CD4-positive, alpha-beta T cell treated with Interferon gamma for 1 hour (primary cell): Measurements from ENCODE around the gene ZNF101.

ENCODE experiments used
- DNase-seq: peaks from one replicate; pipeline ENCODE4 v3.0.0-alpha.2; 2020

ZNF101 gene

DNA sequence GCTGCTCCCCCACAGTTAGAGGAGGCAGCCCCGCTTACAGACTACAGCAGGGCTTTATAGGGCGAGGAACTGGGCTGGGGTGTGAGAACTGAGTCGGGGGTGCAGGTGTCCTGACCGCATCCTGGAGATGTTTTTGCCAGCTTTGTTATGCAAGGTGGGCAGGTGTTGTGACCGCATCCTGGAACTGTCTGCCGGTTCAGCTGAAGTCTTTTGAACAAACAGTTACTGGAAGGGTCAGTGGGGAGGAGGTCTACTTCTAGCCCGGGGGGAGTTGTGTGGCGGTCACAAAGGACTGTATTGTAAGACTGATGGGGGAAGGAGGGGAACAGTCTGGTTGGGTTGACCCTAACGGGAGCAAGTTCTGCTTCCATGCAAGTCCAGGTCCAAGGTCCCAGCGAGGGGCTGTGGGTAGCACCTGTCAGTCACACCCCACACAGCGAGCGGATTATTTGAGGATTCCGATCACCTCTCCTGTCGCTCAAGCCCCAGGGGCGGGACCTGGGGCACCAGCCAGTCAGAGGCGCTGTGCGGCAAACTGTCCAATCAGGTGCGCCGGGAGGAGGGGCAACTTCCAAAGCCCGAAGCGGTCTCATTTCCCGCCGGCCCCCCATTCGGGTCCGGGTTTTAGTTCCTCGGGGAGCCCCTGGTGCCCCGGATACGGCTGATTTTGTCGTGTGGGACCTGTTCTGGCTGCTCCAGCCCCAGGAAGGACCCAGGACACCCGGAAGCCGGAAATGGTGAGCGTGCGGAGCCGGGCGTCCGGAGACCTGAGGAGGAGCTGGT, at the start of gene ZNF101:
Gene ZNF101 (plus strand): TSS at position 610 of the 783 bp plus-strand sequence. CDS start 125 bp downstream, at position 735.
- peak; percentile 94 for DNase-seq

- no peak for DNase-seq
Observed at GRCh38 chr19:19619181-19619848, 49.3 kb upstream of the ZNF101 start.

DNA sequence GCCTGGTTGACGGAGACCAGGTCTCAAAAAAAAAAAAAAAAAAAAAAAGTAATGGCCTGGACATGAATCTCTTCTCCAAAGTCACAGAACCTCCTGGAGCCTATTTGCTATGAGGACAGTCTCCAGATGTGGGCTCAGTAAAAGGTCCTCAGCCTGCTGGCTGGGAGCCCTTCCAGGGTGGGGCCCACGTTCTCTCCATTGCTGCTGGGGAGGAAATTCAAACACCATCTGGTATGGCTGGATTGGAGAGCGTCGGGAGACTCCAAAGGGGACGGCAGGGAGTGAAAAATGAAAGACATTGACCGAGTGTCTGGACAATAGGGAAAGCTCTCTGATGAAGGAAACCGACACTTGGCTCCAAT, 48.8 kb upstream of the ZNF101 start:
- DNase-seq = no peak

DNA sequence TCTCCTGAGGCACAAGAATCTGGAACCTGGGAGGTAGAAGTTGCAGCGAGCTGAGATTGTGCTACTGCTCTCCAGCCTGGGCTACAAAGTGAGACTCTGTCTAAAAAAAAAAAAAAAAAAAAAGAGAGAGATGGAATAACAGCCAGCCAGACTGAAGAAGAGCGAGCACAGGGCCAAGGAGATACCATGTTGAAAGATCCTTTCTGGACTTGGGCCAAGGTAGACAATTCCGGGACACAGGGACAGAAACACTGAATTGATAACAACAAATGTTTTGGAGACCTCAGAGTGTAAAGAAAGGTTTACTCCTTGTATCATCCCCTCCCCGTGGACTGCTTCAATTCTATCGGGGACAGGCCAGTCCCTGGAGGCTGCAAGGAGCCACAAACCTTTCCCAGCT, 45.3 kb upstream of the ZNF101 start:
- DNase-seq = no peak

DNA sequence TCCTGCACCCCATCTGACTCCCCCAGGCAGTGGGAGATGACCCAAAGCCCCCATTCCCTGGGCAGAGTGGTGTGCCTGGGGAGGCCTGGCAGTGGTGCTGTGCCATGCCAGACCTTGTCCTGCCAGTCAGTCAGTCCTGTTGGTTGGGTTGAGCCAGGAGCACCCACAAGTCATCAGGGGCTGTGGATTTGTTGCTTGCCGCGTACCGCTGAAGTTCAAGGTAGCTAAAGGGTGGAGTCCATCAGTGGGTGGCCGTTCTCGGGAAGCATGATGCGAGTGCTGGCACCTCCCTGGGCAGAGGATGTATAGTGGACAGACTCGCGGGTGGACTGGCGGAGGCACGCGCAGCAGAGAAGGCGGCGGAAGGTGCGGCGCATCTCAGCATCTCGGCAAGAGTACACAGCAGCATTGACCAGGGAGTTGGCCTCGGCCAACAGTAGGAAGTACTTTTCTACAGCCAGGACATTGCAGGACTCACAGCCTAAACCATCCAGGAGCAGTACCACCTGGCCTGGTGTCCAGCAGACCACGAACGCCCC, 44.5 kb upstream of the ZNF101 start:
- no peak for DNase-seq

GRCh38 chr19:19626516-19627472, 41.8 kb upstream of the ZNF101 start:
- DNase-seq = no peak

- peak; percentile 79 for DNase-seq
Observed at GRCh38 chr19:19627621-19628500, 40.8 kb upstream of the ZNF101 start, which contains the start of gene LPAR2. Gene LPAR2, minus strand, starts transcription at chr19:19628220. Its CDS starts 945 bp downstream, at chr19:19627275.

- peak; percentile 40 for DNase-seq
Observed at GRCh38 chr19:19628501-19629134, 40.0 kb upstream of the ZNF101 start.

DNA sequence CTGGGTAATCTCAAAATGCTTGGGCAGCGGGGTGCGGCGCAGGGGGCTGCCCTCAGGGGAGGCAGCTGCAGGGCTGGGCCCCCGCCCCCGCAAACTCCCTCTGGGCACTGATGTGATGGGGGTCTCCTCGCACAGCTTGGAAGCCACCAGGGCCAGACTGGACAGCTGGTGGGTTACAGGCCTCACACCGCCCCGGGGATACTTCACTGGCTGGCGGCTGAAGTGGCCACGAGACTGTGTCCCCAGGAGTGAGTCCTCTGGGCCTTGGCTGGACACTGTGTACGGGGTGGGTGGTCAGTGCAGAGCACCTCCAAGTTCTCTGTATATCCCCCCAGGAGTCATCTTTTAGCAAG, 38.6 kb upstream of the ZNF101 start:
- no peak for DNase-seq

DNA sequence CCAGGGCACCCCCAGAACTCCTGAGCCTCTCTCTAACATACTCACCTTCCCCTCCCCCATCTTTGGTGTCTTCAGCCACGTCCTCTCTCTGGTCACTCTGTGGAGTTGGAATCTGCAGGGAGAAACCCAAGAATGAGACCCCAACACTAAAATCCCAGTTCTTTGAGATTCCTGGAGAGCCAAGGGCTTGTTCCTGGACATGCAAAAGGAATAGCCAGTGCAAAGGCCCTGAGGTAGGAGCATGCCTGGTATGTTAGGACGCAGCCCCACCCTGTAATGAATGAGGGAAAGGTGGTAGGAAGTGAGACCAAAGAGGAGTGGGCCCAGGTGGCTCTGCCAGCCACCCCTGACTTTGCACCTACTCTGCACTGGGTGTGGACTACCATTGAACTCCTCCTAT, 38.2 kb upstream of the ZNF101 start:
- no peak for DNase-seq

DNA sequence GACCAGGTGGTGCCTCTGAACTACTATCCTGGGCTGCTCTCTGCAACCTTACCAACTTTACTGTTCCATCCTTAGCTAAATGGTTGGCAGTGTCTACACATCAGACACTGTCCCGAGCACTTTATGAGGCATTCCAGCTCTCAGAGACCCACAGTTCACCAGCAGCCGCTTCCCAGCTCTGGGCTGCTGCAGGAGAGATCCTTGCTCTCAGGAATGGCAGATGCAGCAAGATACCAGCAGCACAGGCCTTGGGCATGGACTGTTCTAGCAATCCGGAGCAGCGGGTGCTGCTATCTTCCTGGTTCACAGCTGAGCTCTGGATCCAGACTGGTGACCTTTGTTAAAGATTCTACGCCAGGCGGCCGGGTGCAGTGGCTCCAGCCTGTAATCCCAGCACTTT, 37.3 kb upstream of the ZNF101 start:
- DNase-seq = no peak

DNA sequence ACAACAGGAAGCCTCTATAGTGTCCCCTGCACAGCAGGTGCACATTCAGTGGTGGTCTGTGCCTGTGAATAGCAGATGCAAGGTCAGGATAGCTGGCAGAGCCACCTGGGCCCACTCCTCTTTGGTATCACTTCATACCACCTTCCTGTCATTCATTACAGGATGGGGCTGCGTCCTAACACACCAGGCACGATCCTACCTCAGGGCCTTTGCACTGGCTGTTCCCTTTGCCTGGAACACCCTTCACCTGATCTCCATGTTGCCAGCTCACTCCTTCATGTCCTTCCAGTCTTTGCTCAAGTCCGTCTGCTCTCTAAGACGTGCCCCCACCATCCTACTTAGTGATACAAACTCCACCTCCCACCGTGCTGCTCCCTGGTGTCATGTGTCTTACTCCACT, 36.0 kb upstream of the ZNF101 start:
- DNase-seq = no peak

- DNase-seq = no peak
Observed at GRCh38 chr19:19633711-19634515, 34.7 kb upstream of the ZNF101 start.

DNA sequence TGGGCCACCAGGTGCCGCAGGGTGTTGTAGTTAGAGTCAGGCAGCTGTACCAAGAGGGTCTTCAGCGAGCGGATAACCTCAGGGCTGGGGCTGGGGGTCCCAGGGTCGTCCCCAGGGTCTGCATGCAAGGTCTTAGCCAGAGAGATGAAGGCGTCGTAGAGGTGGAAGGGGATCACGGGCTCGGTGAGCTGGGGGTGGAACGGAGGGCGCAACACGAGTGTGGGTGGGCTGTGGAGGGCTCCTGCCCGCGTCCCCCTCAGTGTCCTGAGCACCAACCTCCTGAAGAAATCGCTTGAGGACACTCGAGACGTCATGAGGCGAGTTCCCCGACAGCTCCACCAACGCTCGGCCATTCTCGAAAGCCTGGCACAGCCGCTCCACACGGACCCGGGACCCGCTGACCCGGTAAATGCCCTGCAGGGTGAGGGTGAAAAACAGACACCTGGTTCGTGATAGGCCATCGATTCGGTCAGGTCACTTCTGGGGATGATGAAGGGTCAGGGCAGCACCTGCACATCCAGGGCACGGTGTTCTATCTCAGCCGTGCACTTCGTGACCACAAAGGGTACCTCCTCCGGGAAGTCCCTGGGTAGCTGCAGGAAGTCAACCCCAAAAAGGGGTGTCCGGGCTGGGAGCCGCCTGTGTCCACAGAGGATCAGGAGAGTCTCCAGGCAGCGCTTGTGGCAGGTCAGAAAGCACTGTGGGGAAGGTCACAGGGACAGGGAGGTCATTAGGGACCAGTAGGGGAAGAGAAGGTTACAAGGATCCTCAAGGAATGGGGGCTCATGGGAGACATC, 33.9 kb upstream of the ZNF101 start:
- DNase-seq = no peak

GRCh38 chr19:19635313-19635702, 33.3 kb upstream of the ZNF101 start:
- no peak for DNase-seq

GRCh38 chr19:19636573-19637185, 32.0 kb upstream of the ZNF101 start:
- no peak for DNase-seq

DNA sequence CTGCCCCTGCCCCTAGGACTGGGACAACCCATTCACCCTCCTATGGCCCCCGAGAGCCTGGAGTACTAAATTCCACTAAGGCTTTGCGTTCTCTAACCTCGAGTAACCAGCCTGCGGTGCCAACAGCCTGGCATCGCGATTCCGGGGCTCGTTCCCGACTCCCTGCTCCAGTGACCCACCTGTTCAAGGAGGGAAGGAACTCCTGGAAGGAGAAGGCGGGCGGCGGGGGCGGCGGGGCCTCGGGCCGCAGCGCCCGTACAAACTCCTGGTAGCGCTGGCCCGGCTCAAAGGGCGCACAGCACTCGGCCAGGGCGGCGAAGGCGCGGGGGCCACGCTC, 31.5 kb upstream of the ZNF101 start:
- no peak for DNase-seq

GRCh38 chr19:19637523-19638251, 31.0 kb upstream of the ZNF101 start:
- no peak for DNase-seq
